Thyroid gland (tissue), 4 donors: ENCODE data around the gene ZNF142.

Source experiments
- CTCF ChIP-seq, 6 experiments: fragments of 200-600 bp in 3 of 6; fragments of 450-650 bp in 3 of 6; sonication (generic) in 3 of 6; IDR thresholded peaks; one replicate each; pipeline ENCODE4 v1.5.1; 2016 to 2019; ENCODE audit warnings: antibody characterized with exemption in 6 of 6, mild to moderate bottlenecking in 2 of 6, inconsistent platforms in 1 of 6, moderate library complexity in 1 of 6
- POLR2A ChIP-seq, 2 donors: fragments of 450-650 bp; IDR thresholded peaks; one replicate each; pipeline ENCODE4 v1.6.1; 2017; ENCODE audit warnings: antibody characterized with exemption in 2 of 2, mild to moderate bottlenecking in 2 of 2, moderate library complexity in 1 of 2

- TF ChIP-seq CTCF (IDR thresholded peaks at IDR 0.05): no peak
- no peak for TF ChIP-seq POLR2A (IDR thresholded peaks at IDR 0.05)
These were observed 14.7 kb downstream of the ZNF142 start for GRCh38 chr2:218644721-218645120.
